ENCODE results near the gene HMGN4.

The HMGN4 gene

GRCh38 chr6:26588965-26589364 lies 50.8 kb downstream of the HMGN4 start:
- no peak for DNase-seq

GRCh38 chr6:26592649-26593048 lies 54.5 kb downstream of the HMGN4 start:
- DNase-seq: peak; percentile 23

- no peak for DNase-seq
These were observed 55.3 kb downstream of the HMGN4 start for GRCh38 chr6:26593278-26594130.

- no peak for DNase-seq
These were observed 55.9 kb downstream of the HMGN4 start for GRCh38 chr6:26594131-26594498.

GRCh38 chr6:26594730-26595632 lies 56.8 kb downstream of the HMGN4 start:
- DNase-seq: peak; percentile 87

GRCh38 chr6:26595669-26596269 lies 57.6 kb downstream of the HMGN4 start:
- DNase-seq: peak; percentile 92

All from EL (cell line).